ENCODE results near the gene CCR5AS.

CCR5AS gene

DNA sequence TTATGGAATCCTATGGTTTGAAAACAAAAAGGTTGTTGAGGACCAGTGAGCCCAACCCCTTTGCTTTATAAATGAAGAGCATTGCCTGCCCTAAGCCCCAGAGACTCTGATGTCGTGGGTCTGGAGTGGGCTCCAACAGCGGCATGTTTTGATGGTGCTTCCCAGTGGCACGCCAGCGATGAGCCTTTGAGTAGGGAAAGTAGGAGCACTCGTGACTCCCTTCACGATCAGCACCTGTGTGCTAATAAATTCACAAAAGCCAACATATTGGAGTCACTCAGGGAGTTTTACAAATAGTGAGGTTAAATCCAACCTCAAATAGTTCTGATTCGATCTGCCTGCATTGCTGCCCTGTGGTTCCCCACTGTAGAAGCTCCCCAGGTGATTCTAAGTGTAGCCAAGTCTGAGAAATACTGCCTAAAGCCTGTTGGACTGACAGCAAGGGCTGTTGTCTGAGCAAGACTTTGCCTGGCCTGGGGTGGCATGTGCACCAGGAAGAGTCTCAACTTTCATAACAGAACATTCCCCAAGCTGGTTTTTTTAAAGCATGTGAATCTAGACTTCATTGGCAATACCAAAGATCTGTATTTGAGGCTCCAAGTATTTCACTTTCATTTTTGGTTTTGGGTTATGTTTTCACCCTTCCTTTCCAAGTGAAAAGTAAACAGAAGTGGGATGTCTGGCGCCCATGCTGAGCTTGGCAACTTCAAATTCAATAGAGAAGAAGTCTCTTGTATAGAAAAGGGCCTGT lies 26.2 kb downstream of the CCR5AS start:
- TF ChIP-seq, protein P1, sequence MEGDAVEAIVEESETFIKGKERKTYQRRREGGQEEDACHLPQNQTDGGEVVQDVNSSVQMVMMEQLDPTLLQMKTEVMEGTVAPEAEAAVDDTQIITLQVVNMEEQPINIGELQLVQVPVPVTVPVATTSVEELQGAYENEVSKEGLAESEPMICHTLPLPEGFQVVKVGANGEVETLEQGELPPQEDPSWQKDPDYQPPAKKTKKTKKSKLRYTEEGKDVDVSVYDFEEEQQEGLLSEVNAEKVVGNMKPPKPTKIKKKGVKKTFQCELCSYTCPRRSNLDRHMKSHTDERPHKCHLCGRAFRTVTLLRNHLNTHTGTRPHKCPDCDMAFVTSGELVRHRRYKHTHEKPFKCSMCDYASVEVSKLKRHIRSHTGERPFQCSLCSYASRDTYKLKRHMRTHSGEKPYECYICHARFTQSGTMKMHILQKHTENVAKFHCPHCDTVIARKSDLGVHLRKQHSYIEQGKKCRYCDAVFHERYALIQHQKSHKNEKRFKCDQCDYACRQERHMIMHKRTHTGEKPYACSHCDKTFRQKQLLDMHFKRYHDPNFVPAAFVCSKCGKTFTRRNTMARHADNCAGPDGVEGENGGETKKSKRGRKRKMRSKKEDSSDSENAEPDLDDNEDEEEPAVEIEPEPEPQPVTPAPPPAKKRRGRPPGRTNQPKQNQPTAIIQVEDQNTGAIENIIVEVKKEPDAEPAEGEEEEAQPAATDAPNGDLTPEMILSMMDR (IDR thresholded peaks at IDR 0.05): no peak
- TF ChIP-seq POLR2A (IDR thresholded peaks at IDR 0.05): no peak
- Histone ChIP-seq H3K4me1 (replicated peaks in 1 of 2) (no peaks in the 10 kb centered on the region), H3K27ac (peak overlapping the region in 1 of 5 donors; percentile 7), H3K36me3 (replicated peaks in 1 of 2) (no peaks in the 10 kb centered on the region), H3K4me3 (no peak overlapping the region), H3K9me3 (replicated peaks in 1 of 3) (no peaks in the 10 kb centered on the region), H3K27me3 (no peaks in the 10 kb centered on the region)
- WGBS, 4 donors: 65 to 80% (median 73%) methylated on average over 8 of the region's 8 CpGs
- no peak for DNase-seq
- intact Hi-C loops (cut with DNase I): loop anchor here in 1 of 2 donors (10.0 kb wide), 1 partner anchor 446 kb away; no protein-coding TSS in a partner anchor

DNA sequence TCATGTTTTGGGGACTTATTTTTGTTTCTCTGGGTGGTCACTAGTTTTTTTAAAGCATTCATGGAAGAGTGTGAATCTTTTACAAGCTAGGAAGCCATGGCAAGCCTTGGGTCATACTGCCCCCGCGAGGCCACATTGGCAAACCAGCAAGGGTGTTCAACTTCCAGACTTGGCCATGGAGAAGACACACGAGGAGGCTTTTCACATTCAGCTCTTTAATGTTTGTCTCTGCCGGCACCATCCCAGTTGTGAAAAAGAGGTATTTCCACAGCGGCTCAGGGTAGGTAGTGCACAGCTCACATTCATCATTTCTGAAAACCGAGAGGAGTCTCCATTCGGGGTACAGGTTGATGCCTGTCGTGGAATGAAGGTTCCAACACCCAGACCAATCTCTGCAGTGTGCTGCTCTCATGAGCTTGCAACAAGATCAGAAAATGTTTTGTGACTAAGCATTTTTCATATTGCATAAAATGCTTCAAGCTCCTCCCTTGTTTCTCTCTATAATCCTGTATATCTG lies 28.4 kb downstream of the CCR5AS start:
- intact Hi-C loops (cut with DNase I): loop anchor here in 1 of 2 donors (10.0 kb wide), 1 partner anchor 294 kb away; no protein-coding TSS in a partner anchor
- no peaks in the 10 kb centered on the region for H3K36me3 ChIP-seq (replicated peaks in 1 of 2)
- H3K27me3 ChIP-seq: peaks cover 4% of the 10 kb centered on the region
- no peak overlapping the region for H3K27ac ChIP-seq
- TF ChIP-seq, protein P1 (IDR thresholded peaks at IDR 0.05): peak; percentile 25 to 59 (median 56)
- TF ChIP-seq POLR2A (IDR thresholded peaks at IDR 0.05): no peak
- H3K4me1 ChIP-seq (replicated peaks in 1 of 2): no peaks in the 10 kb centered on the region
- no peak overlapping the region for H3K4me3 ChIP-seq
- peak; percentile 49 to 78 (median 61) for DNase-seq
- WGBS, 4 donors: 35 to 41% (median 39%) methylated on average over 8 of the region's 8 CpGs
- H3K9me3 ChIP-seq (replicated peaks in 1 of 3): no peaks in the 10 kb centered on the region

DNA sequence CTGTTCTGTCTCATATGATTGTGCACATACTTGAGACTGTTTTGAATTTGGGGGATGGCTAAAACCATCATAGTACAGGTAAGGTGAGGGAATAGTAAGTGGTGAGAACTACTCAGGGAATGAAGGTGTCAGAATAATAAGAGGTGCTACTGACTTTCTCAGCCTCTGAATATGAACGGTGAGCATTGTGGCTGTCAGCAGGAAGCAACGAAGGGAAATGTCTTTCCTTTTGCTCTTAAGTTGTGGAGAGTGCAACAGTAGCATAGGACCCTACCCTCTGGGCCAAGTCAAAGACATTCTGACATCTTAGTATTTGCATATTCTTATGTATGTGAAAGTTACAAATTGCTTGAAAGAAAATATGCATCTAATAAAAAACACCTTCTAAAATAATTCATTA lies 31.1 kb downstream of the CCR5AS start:
- 20 to 26% (median 25%) methylated on average over 2 of the region's 2 CpGs for WGBS, 4 donors
- TF ChIP-seq, protein P1 (IDR thresholded peaks at IDR 0.05): no peak
- TF ChIP-seq POLR2A (IDR thresholded peaks at IDR 0.05): no peak
- intact Hi-C loops (cut with DNase I): loop anchor here in 1 of 2 donors (10.0 kb wide), 1 partner anchor 291 kb away; no protein-coding TSS in a partner anchor
- no peak for DNase-seq
- no peaks in the 10 kb centered on the region for H3K36me3 ChIP-seq (replicated peaks in 1 of 2)
- peaks cover 12% of the 10 kb centered on the region for H3K27me3 ChIP-seq
- no peak overlapping the region for H3K4me3 ChIP-seq
- H3K4me1 ChIP-seq (replicated peaks in 1 of 2): peaks cover 0 to under 1% of the 10 kb centered on the region in 2 donors
- no peak overlapping the region for H3K27ac ChIP-seq
- no peaks in the 10 kb centered on the region for H3K9me3 ChIP-seq (replicated peaks in 1 of 3)

DNA sequence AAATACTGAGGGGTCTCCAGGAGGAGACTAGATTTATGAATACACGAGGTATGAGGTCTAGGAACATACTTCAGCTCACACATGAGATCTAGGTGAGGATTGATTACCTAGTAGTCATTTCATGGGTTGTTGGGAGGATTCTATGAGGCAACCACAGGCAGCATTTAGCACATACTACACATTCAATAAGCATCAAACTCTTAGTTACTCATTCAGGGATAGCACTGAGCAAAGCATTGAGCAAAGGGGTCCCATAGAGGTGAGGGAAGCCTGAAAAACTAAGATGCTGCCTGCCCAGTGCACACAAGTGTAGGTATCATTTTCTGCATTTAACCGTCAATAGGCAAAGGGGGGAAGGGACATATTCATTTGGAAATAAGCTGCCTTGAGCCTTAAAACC lies 31.6 kb downstream of the CCR5AS start:
- Histone ChIP-seq H3K27ac (no peak overlapping the region), H3K4me1 (replicated peaks in 1 of 2) (peaks cover 3 to 6% of the 10 kb centered on the region in 2 donors), H3K36me3 (replicated peaks in 1 of 2) (no peaks in the 10 kb centered on the region), H3K9me3 (replicated peaks in 1 of 3) (no peaks in the 10 kb centered on the region), H3K27me3 (peaks cover 12% of the 10 kb centered on the region), H3K4me3 (no peak overlapping the region)
- TF ChIP-seq, protein P1 (IDR thresholded peaks at IDR 0.05): no peak
- TF ChIP-seq POLR2A (IDR thresholded peaks at IDR 0.05): no peak
- no peak for DNase-seq
- intact Hi-C loops (cut with DNase I): loop anchor here in 1 of 2 donors (10.0 kb wide), 1 partner anchor 290 kb away; no protein-coding TSS in a partner anchor
- WGBS, 4 donors: 59 to 74% (median 63%) methylated on average over 2 of the region's 2 CpGs
